ENCODE results near the gene MAP3K15.

The MAP3K15 gene, protein sequence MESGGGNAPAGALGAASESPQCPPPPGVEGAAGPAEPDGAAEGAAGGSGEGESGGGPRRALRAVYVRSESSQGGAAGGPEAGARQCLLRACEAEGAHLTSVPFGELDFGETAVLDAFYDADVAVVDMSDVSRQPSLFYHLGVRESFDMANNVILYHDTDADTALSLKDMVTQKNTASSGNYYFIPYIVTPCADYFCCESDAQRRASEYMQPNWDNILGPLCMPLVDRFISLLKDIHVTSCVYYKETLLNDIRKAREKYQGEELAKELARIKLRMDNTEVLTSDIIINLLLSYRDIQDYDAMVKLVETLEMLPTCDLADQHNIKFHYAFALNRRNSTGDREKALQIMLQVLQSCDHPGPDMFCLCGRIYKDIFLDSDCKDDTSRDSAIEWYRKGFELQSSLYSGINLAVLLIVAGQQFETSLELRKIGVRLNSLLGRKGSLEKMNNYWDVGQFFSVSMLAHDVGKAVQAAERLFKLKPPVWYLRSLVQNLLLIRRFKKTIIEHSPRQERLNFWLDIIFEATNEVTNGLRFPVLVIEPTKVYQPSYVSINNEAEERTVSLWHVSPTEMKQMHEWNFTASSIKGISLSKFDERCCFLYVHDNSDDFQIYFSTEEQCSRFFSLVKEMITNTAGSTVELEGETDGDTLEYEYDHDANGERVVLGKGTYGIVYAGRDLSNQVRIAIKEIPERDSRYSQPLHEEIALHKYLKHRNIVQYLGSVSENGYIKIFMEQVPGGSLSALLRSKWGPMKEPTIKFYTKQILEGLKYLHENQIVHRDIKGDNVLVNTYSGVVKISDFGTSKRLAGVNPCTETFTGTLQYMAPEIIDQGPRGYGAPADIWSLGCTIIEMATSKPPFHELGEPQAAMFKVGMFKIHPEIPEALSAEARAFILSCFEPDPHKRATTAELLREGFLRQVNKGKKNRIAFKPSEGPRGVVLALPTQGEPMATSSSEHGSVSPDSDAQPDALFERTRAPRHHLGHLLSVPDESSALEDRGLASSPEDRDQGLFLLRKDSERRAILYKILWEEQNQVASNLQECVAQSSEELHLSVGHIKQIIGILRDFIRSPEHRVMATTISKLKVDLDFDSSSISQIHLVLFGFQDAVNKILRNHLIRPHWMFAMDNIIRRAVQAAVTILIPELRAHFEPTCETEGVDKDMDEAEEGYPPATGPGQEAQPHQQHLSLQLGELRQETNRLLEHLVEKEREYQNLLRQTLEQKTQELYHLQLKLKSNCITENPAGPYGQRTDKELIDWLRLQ (N-terminal part only)

DNA sequence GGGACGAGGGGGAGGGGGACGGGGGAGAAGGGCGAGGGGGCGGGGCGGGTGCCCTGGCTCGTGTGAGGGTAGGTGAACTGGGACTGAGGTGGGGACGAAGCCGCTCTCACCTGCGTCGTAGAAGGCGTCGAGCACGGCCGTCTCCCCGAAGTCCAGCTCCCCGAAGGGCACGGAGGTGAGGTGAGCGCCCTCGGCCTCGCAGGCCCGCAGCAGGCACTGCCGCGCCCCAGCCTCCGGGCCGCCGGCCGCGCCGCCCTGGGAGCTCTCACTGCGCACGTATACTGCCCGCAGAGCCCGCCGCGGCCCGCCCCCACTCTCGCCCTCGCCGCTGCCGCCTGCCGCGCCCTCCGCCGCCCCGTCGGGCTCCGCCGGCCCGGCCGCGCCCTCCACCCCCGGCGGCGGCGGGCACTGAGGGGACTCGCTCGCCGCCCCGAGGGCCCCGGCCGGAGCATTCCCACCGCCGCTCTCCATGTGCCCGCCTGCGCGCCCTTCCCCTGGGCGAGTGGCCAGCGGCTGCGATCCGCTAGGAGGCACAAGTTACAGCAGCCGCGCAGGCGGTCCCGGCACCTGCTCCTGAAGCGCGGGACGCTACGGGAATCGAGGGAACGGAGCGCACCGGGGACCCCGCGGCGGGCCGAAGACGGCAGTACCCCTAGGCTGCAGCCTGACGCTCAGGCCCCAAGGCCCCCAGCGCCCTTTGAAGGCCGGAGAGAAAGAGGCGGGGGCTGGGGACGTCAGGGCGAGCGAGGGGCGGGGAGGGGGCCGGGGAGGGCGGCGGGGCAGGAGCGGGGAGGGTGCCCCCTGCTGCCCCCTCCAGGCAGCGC lies at the start of gene MAP3K15:
Gene MAP3K15 (minus strand): TSS at position 718 of the 824 bp plus-strand sequence. CDS start 247 bp downstream, at position 471.
- in situ Hi-C loops (cut with MboI; ENCODE audit: low sequenced_read_pairs): no loop called here

DNA sequence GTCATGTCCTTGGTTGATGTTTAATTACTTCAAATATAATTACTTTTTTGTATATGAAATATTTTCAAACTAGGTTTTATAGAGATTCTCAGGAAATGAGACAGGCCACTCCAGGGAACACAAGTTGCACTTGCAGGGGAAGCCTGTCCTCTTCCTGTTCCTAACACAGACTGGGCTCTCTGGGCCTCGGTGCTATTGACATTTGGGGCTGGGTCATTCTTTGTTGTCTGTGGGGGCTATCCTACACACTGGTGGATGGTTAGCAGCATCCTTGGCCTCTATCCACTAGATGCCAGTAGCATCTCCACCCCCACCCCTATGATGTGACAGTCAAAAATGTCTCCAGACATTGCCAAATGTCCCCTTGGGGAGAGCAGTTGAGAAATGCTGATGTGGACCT lies 49.3 kb upstream of the MAP3K15 start:
- in situ Hi-C loops (cut with MboI; ENCODE audit: low sequenced_read_pairs): no loop called here

DNA sequence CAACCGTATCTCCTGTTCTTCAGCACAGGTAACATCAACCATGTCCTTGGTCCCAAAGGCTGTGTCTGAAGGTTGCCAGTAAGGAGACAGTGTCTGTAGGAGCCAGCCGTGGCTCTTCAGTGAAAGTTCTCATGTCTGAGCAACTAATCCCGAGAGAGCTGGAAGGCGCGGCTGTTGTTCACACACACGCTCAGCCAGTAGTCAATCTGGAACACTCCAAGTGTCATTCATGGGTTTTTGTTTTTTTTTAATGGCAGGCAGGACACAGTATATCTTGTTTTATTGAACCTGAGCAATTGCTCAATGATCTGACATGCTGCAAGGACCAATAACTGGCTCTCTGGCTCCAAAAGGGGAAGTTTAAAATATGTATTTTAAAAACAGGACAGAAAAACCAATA lies 48.4 kb upstream of the MAP3K15 start:
- in situ Hi-C loops (cut with MboI; ENCODE audit: low sequenced_read_pairs): no loop called here

DNA sequence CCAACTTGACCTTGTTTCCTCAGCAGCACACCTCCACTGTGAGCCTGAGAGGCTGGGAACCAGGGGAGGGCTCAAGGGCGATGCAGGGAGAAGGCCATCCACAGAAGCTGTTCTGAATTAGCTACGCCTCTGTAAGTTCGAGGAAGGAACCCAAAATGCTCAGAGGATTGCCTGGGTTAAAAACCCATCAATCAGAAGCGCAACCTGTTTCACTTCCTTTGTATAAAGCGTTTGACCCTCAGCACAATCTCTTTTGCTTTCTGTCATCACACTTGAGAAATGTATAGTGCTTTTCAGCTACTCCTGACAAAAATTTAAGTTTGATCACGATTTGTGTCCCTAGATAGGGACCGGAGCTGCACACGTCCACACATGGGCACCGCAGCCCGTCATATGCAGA lies 48.0 kb upstream of the MAP3K15 start:
- in situ Hi-C loops (cut with MboI; ENCODE audit: low sequenced_read_pairs): no loop called here

DNA sequence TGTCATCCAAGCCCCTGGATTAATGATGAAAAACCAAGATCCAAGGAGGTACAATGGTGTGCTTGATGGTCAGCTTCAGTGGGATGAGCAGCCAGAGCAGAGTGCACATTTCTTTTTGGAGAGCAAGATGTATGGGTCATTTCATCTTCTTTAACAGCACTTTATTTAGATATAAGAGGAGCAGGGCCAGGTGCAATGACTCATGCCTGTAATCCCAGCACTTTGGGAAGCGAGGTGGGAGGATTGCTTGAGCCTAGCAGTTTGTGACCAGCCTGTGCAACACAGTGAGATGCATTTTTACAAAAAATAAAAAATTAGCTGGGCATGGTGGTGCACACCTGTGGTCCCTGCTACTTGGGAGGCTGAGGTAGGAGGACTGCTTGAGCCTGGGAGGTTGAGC lies 45.3 kb upstream of the MAP3K15 start:
- in situ Hi-C loops (cut with MboI; ENCODE audit: low sequenced_read_pairs): no loop called here

DNA sequence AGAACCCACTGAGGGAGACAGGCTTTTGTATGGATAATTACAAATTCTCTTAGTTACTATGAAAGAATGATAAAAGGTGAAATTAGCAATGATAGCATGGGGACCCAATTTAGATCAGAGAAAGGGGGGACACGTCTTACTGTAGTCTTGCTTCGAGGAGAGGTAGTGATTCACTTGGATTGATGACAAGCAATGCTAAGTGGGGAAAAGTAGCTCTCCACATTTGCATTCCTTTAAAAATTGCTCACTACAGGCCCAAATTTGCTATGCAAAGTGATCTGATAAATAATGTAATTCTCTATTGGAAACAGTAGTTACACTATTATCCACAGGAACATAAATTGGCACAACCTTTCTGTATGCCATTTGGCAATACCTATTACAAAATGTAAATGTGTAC lies 42.5 kb upstream of the MAP3K15 start:
- in situ Hi-C loops (cut with MboI; ENCODE audit: low sequenced_read_pairs): no loop called here

DNA sequence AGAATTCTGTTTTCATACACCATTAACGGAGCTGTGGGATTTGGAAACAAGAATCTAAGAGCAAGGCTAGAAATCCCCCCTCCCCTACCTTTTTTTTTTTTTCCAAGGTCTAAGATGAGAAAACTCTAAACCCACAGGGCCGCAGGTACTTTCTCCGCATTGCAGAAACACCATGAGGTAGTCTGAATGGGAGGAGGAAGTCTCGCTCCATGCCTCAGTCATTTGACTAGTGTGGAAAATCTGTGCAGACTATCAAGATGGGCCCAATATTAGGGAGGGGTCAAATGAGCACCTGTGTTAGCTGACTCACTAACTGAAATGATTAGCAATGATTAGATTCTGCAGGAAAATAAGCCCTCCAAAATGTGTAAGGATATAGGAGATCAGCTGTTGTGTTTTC lies 40.9 kb upstream of the MAP3K15 start:
- in situ Hi-C loops (cut with MboI; ENCODE audit: low sequenced_read_pairs): no loop called here

DNA sequence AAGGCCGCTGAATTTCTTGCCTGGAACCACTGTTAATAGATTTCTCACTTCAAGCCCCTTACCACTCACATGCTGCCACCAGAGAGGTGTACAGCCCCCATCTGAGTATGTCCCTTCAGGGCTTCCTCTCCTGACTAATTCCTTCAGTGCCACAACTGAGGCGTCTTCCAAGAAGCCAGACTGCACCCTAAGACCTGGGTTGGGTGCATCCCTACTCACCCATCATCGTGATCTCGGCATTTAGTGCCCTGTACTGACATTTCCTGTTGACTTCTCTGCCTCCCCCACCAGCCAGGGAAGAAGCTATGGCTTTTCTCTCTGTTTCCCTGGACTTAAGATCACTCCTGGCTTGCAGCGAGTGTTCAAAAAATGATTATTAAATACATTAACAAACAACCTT lies 40.4 kb upstream of the MAP3K15 start:
- in situ Hi-C loops (cut with MboI; ENCODE audit: low sequenced_read_pairs): no loop called here

DNA sequence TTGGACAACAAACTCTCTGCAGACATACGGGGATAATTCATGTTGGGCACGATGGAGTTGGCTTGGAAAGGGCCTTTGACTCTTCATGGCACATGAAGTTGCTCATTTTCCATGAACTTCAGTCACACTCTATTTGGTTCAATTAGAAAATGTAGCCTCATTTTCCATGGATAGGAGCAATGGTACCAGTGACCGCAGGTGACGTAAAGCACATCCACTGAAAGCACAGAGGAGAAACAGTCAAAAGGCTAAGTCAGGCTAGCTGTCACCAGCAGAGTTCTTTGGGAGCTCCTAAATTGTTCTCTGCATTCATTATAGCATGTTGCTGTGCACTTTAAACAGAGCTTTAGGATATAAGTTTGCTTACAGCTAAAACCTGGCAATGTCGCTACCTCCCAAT lies 39.9 kb upstream of the MAP3K15 start:
- in situ Hi-C loops (cut with MboI; ENCODE audit: low sequenced_read_pairs): no loop called here

DNA sequence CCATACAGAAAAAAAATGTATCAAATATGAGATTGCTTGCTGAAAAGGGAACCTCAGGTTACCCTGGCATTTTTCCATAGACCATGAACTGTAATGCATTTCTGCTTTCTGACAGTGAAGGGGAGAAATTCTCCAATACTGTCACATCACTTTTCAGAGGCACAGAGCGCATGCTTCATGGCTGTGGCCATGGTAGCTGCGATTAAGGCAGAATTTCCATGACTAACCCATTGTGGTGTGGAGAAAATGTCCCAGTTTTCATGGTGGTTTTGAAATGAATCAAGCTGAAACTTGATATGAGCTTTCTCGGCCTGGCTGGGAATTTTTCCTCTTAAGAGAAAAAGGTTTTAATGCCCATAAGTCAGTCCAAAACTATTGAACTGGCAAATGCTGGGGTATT lies 39.5 kb upstream of the MAP3K15 start:
- in situ Hi-C loops (cut with MboI; ENCODE audit: low sequenced_read_pairs): no loop called here

DNA sequence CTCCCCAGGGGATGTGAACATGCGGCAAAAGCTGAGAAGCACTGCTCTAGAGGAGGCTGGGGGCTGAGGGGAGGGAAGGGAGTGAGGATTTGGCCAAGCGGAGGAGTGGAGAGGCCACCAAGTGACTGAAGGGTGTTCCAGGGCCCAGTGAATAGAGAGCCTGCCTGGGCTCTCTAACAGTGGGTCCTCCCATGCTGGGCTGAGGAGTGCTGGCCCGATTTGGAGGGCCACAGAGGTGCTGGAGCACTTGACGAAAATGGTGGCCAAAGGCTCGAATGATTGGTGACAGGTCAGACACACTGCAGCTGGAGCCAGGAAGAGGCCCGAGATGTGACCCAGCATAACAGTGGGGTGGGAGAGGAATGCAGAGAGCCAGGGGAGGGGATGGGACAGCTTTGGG lies 37.5 kb upstream of the MAP3K15 start:
- in situ Hi-C loops (cut with MboI; ENCODE audit: low sequenced_read_pairs): no loop called here

DNA sequence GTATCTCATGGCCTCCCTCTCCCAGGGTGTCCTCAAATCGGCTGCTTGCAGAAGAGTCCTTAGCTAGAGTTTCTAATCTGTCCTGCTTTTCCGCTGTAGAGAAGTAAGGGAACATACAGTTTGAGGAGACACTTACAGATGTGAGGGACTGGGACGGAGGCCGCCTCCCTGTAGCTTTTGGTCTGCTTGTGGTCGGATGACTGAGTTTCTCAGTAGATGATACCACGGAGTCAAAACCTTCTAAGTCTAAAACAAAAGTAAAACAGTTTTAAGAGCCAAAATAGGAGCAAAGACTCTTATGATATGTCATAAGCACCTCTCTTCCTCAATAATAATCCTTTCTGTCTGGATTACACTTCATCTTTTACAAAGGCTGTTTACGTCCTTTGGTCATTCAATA lies 34.5 kb upstream of the MAP3K15 start:
- in situ Hi-C loops (cut with MboI; ENCODE audit: low sequenced_read_pairs): loop anchor here (25.0 kb wide), 1 partner anchor 163 kb away; no protein-coding TSS in a partner anchor

DNA sequence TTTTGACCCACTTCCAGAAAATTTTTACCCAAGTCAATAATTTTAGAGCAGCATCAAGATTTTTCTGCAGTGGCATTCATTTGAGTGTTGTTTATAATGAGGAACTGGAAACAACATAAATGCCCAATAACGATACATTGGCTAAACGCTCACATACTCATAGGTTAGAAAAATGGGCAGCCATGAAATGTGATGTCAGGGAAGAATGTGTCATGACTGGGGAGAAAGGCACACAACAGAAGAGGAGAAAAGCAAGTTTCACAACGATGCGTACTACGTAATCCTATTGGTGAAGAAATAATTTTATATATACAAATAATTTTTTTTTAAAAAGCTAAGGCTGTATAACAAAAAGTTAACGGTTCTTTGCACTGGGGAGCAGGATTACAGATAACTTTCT lies 33.6 kb upstream of the MAP3K15 start:
- in situ Hi-C loops (cut with MboI; ENCODE audit: low sequenced_read_pairs): loop anchor here (25.0 kb wide), 1 partner anchor 162 kb away; no protein-coding TSS in a partner anchor

DNA sequence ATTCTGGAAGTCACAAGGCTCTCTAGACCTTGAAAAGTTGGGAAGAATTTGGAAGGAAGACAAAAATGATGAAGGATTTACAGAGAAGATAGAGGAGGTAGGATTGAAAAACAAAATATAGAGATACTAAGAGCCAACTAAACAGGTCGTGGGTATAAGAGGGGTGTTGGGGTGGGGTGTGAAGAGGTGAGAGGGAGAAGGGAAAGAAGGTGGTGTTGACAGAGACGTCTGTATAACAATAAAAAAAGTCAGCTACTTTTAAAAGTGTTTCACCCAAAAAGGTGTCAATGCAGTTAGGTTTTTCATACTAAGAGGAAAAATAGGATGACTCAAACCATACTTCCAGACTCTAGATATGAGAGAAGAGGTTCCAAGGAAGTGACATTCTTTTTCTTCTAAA lies 33.0 kb upstream of the MAP3K15 start:
- in situ Hi-C loops (cut with MboI; ENCODE audit: low sequenced_read_pairs): loop anchor here (25.0 kb wide), 1 partner anchor 161 kb away; no protein-coding TSS in a partner anchor

DNA sequence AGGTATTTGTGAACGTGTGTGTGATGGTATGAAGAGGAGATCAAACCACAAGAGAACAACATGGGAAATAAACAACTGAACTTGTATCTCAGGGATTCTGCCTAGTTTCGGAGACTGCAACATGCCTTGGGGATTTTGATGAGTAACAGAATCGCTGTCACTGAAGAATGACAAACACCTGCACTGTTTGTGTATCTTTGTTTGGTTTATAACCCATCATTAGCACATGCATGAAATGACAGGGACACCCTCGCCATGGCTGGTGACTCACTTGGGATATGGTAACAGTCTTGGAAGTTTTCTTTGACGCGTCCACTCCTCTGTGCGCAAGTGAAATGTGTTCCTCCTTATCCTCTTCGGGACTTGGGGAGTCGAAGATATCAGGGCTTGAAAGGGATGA lies 30.3 kb upstream of the MAP3K15 start:
- in situ Hi-C loops (cut with MboI; ENCODE audit: low sequenced_read_pairs): loop anchor here (25.0 kb wide), 1 partner anchor 158 kb away; no protein-coding TSS in a partner anchor

DNA sequence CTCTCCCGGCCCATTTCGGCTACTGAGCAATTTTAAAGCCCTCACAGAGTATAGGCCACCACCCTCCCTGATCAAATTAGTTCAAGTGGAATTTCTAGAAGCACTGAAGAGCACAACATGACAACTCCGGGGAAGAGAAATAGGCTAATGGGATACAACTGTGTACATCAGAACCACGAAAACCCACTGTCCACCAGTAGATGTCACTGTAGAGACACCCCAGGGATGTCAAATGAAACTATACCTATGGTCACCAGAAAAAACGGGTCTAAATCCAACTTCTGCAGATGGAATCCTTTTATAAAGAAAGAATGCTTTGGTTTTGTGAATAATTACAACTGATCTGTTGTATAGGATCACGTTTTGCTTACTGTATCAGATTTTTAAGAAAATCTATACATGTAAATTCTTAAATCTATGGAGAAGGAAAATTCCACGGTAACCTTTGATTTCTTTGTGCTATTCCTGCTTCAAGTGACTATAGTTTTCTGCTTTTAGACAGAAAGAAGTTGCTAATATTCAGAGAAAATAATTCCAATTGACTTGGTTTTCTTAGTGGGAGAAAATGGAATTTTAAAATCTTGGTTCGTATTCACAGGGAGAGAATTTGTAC lies 29.5 kb upstream of the MAP3K15 start:
- in situ Hi-C loops (cut with MboI; ENCODE audit: low sequenced_read_pairs): loop anchor here (25.0 kb wide), 1 partner anchor 157 kb away; no protein-coding TSS in a partner anchor

DNA sequence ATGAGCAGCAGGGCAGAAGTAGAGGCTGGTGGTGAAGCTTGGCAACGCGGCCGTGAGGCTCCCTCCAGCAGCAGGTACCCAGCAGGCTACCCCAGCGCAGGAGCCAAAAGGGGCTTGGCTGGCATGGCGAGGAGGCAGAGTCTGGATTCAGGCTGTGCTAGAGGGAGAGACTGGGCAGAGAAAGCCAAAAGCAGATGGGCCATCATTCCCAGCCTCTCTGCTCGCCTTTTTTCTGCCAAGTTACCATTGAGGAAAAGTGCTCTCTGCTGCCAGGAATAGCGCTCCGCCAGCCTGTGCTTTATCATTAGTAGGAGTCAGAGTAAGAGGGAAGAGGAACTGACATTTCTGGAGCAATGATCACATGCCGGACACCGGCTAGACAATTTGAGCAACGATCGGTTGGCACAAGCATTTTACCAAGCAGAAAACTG lies 28.7 kb upstream of the MAP3K15 start:
- in situ Hi-C loops (cut with MboI; ENCODE audit: low sequenced_read_pairs): loop anchor here (25.0 kb wide), 1 partner anchor 157 kb away; no protein-coding TSS in a partner anchor

DNA sequence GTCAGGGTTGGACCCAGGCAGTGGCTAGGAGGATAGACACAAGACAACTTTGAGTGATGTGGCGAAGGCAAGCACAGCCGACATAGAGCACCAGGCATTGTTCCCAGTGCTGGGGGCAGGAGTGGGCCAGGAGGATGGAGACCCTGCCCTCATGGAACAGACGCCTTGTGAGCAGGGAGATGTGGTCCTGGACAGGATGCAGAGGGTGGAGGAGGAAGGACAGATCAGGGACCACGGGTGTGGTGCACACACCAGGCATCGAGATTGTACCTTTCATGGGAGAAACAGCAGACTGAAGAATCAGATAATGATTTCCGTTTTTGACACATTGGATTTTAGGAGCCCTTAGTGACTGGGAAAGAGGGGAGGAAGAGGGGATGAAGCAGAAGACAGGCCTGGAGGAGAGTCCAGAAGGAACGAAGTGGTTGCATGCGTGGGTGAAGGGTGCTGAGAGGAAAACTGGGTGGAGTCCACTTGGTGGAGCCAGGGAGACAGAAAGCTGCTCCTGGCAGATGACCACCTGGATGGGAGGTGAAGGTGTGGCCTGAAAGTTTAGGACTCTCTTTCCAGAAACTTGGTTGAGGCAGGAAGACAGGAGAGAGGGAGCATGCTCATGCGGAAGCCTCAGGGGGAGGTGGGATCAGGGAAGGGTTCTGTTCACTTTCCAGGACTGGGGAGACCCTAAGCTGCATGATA lies 27.9 kb upstream of the MAP3K15 start:
- in situ Hi-C loops (cut with MboI; ENCODE audit: low sequenced_read_pairs): loop anchor here (25.0 kb wide), 1 partner anchor 156 kb away; no protein-coding TSS in a partner anchor

DNA sequence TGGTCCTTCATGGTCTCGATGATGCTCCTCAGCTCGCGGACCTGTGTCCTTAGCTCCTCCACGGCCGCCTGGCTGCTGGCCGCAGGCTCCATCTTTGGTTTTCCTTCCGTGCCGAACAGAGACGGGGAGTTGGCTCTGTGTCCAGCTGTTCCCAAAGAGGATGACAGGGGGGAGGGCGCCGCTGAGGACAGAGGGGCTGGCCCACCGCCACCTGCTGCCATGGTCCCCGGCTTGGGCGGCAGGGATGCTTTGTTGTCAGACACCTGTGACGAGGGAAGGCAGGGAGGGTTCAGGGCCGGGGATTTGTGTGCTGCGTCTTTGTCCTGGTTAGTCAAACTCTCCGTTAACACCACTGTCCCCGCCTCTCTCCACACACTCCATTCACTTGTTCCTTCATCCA lies 26.6 kb upstream of the MAP3K15 start:
- in situ Hi-C loops (cut with MboI; ENCODE audit: low sequenced_read_pairs): loop anchor here (25.0 kb wide), 1 partner anchor 155 kb away; no protein-coding TSS in a partner anchor

All from HL-60/S4 treated with retinoic acid at 250 ng/mL for 4 days and 3 days (cell line).